Adrenal gland (tissue), 5 donors: ENCODE data around the gene KCNG4.

Source experiments
- CTCF ChIP-seq, 6 experiments: fragments of 450-650 bp in 4 of 6; fragments of 200-600 bp in 2 of 6; sonication (generic) in 1 of 6; IDR thresholded peaks; 1 replicate in 5 of 6; 2 replicates in 1 of 6; pipeline versions ENCODE4 v1.5.1 to v1.8.0; 2016 to 2021; ENCODE audit warnings: antibody characterized with exemption in 6 of 6, mild to moderate bottlenecking in 2 of 6, moderate library complexity in 1 of 6
- POLR2A ChIP-seq, 2 donors: fragments of 450-650 bp; IDR thresholded peaks; one replicate each; pipeline ENCODE4 v1.6.1; 2017; ENCODE audit warnings: antibody characterized with exemption in 2 of 2, mild to moderate bottlenecking in 2 of 2, moderate library complexity in 1 of 2
- donor health status: DM: no; HTN: no; CAD: no.

DNA sequence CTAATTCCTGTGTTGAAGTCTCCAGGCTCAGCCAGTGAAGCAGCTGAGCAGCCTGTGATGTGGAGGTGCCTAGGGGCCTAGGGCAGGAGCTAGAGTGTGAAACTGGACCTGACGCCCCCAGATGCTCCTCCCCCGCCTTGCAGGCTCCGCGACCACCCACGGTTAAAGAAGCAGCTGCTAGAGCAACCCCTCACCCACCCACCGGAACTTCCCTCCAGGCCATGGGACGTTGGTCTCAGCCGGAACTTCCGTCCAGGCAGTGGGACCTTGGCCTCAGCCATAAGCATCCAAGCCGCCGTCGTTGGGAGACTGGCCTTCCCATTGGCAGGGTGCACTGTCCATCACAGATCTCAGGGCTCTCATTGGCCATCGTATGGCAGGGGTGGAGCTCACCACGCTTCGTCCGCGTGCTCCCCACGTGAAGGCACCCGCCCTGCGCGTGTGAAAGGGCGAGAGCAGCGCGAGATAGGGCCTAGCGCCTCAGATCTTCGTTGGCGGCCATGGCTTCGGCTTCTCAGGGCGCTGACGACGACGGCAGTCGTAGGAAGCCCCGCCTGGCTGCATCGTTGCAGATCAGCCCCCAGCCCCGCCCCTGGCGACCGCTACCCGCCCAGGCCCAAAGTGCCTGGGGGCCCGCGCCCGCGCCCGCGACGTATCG, 49.0 kb downstream of the KCNG4 start, which contains the start of gene ADAD2:
- TF ChIP-seq CTCF (IDR thresholded peaks at IDR 0.05) (no peak), POLR2A (IDR thresholded peaks at IDR 0.05) (no peak)
